Endodermal cell (in vitro differentiated cells): ENCODE measurements around the gene ITPKA. TPM values are rescaled to one million over a fixed set of nuclear protein-coding genes. Genes with fewer than 3 reads are reported as not detected.

Experiments
- DNase-seq: peaks from one replicate; pipeline ENCODE4 v3.0.0-alpha.2; 2017
- H3K27ac ChIP-seq: 2 replicates; pipeline ENCODE4 v1.5.1; 2013; ENCODE audit warnings: mild to moderate bottlenecking, low read depth, low read length, moderate library complexity
- H3K27me3 ChIP-seq: 2 replicates; pipeline ENCODE4 v1.6.1; 2013; ENCODE audit warnings: mild to moderate bottlenecking, low read length, moderate library complexity; ENCODE audit not compliant: insufficient read depth, control insufficient read depth, poor library complexity, severe bottlenecking
- H3K36me3 ChIP-seq: 2 replicates; pipeline ENCODE4 v1.7.0; 2013; ENCODE audit warnings: mild to moderate bottlenecking, low read length, moderate library complexity; ENCODE audit not compliant: control insufficient read depth, insufficient read depth
- H3K4me1 ChIP-seq: one replicate; pipeline ENCODE4 v1.7.0; 2013; ENCODE audit warnings: low read length; ENCODE audit not compliant: control insufficient read depth, insufficient read depth
- H3K4me3 ChIP-seq: 2 replicates; pipeline ENCODE4 v1.5.1; 2013; ENCODE audit warnings: mild to moderate bottlenecking, low read length, moderate library complexity
- H3K9ac ChIP-seq: 2 replicates; pipeline ENCODE4 v1.6.1; 2013; ENCODE audit warnings: mild to moderate bottlenecking, low read length, moderate library complexity; ENCODE audit not compliant: poor library complexity, severe bottlenecking; ENCODE audit errors: extremely low read depth
- H3K9me3 ChIP-seq: 2 replicates; pipeline ENCODE4 v1.6.1; 2013; ENCODE audit warnings: mild to moderate bottlenecking, low read length, moderate library complexity; ENCODE audit not compliant: control insufficient read depth
- H3K27ac Mint-ChIP-seq: 2 replicates; pipeline ENCODE4 v1.8.0; 2020; ENCODE audit warnings: mixed read lengths
- H3K27me3 Mint-ChIP-seq: 2 replicates; pipeline ENCODE4 v1.8.0; 2021; ENCODE audit warnings: mild to moderate bottlenecking, mixed read lengths; ENCODE audit not compliant: insufficient read depth
- H3K36me3 Mint-ChIP-seq: 2 replicates; pipeline ENCODE4 v1.8.0; 2020; ENCODE audit warnings: low read depth, mixed read lengths
- H3K4me1 Mint-ChIP-seq: 2 replicates; pipeline ENCODE4 v1.8.0; 2020; ENCODE audit warnings: mixed read lengths
- H3K4me3 Mint-ChIP-seq: 2 replicates; pipeline ENCODE4 v1.8.0; 2020; ENCODE audit warnings: mild to moderate bottlenecking, moderate library complexity, mixed read lengths
- H3K9me3 Mint-ChIP-seq: 2 replicates; pipeline ENCODE4 v1.8.0; 2020; ENCODE audit warnings: mild to moderate bottlenecking, mixed read lengths
- WGBS, 2 experiments: methylation state at CpG; one replicate each; pipeline versions ENCODE4 v1.1.5 to v1.1.7; 2013; ENCODE audit warnings: missing lambda C conversion rate in 2 of 2, mixed read lengths in 1 of 2; ENCODE audit not compliant: insufficient coverage in 1 of 2, insufficient read length in 1 of 2; 5-methylcytosine and 5-hydroxymethylcytosine counted together
- total RNA-seq, 2 donors: library from RNA; stranded (reverse); fragmentation: NEBNext Ultra II Directional in 1 of 2; extraction: Animal tissue kit (Norgen Biotek cat#: 25700) in 1 of 2; gene quantifications; 2 replicates in 1 of 2; 3 replicates in 1 of 2; pipeline ENCODE4 v1.2.1, GENCODE V29; 2021
- TF ChIP-seq, protein P1 (sequence below): fragments of 200-600 bp; sonication (generic); conservative IDR thresholded peaks from 2 replicates; pipeline ENCODE4 v1.5.0; 2021; ENCODE audit warnings: antibody characterized with exemption, mild to moderate bottlenecking

Gene ITPKA
- total RNA-seq, 2 donors from 2014 or later, result 0.75 to 1.2 TPM

DNA sequence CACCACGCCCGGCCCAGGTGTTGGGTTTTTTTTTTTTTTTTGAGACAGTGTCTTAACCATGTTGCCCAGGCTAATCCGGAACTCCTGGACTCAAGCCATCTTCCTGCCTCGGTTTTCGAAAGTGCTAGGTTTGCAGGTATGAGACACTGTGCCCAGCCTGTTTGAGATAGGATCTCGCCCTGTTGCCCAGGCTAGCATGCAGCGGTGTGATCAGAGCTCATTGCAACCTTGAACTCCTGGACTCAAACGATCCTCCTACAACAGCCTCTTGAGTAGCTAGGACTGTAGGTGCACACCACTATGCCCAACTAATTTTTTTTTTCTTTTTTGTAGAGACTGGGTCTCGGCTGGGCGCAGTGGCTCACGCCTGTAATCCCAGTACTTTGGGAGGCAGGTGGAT lies 20.3 kb upstream of the ITPKA start:
- WGBS, 2 experiments, result 92 to 97% methylated on average over 6 to 11 of the region's 11 CpGs
- Mint-ChIP-seq H3K36me3 (peaks cover 74% of the 10 kb centered on the region), H3K4me1 (no peaks in the 10 kb centered on the region), H3K27ac (no peak overlapping the region), H3K4me3 (no peak overlapping the region), H3K9me3 (no peaks in the 10 kb centered on the region), H3K27me3 (no peaks in the 10 kb centered on the region)
- TF ChIP-seq, protein P1, sequence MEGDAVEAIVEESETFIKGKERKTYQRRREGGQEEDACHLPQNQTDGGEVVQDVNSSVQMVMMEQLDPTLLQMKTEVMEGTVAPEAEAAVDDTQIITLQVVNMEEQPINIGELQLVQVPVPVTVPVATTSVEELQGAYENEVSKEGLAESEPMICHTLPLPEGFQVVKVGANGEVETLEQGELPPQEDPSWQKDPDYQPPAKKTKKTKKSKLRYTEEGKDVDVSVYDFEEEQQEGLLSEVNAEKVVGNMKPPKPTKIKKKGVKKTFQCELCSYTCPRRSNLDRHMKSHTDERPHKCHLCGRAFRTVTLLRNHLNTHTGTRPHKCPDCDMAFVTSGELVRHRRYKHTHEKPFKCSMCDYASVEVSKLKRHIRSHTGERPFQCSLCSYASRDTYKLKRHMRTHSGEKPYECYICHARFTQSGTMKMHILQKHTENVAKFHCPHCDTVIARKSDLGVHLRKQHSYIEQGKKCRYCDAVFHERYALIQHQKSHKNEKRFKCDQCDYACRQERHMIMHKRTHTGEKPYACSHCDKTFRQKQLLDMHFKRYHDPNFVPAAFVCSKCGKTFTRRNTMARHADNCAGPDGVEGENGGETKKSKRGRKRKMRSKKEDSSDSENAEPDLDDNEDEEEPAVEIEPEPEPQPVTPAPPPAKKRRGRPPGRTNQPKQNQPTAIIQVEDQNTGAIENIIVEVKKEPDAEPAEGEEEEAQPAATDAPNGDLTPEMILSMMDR, result no peak
- Histone ChIP-seq H3K4me1 (no peaks in the 10 kb centered on the region), H3K9me3 (no peaks in the 10 kb centered on the region), H3K4me3 (no peak overlapping the region), H3K27me3 (no peaks in the 10 kb centered on the region), H3K27ac (no peak overlapping the region), H3K36me3 (peaks cover 77% of the 10 kb centered on the region), H3K9ac (no peak overlapping the region)
- DNase-seq, result no peak

DNA sequence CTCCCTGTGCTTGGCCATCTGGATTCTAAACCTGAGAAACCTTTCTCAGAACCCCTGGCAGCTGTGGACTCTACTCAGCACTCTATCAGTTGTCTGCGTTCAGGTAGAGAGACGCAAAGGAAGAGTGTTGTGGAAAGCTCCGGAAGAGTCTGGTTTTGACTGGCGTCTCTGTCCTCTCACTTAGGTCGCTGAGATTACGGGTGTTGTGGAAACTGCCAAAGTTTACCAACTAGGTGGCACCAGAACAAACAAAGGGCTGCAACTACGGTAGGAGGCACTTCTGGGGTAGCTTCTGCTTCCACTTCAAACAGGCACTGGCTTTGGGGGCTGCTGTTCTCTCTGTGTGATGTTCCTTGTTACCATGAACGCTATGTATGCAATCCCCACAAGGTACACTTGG lies 19.2 kb upstream of the ITPKA start:
- Mint-ChIP-seq H3K27ac (no peak overlapping the region), H3K4me1 (no peaks in the 10 kb centered on the region), H3K36me3 (peaks cover 74% of the 10 kb centered on the region), H3K4me3 (no peak overlapping the region), H3K27me3 (no peaks in the 10 kb centered on the region), H3K9me3 (no peaks in the 10 kb centered on the region)
- H3K4me1 ChIP-seq, result no peaks in the 10 kb centered on the region
- no peak for DNase-seq
- WGBS, 2 experiments, result 95 to 98% methylated on average over 8 of the region's 8 CpGs
- no peak overlapping the region for H3K27ac ChIP-seq
- no peak overlapping the region for H3K9ac ChIP-seq
- H3K4me3 ChIP-seq, result no peak overlapping the region
- no peaks in the 10 kb centered on the region for H3K27me3 ChIP-seq
- no peaks in the 10 kb centered on the region for H3K9me3 ChIP-seq
- H3K36me3 ChIP-seq, result peaks cover 77% of the 10 kb centered on the region
- TF ChIP-seq, protein P1, result no peak

DNA sequence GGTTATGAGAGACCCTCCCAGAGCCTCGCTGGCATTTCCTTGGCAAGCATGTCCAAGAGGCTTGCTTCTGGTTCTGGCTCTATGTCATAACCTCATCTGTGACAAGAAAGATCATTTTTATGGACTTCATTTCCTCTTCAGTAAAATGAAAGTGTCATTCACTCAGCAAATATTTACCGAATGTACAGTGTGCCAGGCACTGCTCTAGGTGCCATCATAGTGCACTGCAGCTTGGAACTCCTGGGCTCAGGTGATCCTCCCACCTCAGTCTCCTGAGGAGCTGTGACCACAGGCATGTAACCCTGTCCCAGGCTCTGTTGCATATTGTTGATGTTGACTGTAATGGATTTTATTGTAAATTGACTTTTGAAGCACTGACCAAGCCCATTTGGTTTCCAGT lies 18.7 kb upstream of the ITPKA start:
- H3K27me3 ChIP-seq, result no peaks in the 10 kb centered on the region
- H3K36me3 Mint-ChIP-seq, result peaks cover 71% of the 10 kb centered on the region
- H3K27me3 Mint-ChIP-seq, result no peaks in the 10 kb centered on the region
- no peaks in the 10 kb centered on the region for H3K4me1 Mint-ChIP-seq
- no peak overlapping the region for H3K4me3 Mint-ChIP-seq
- H3K27ac ChIP-seq, result no peak overlapping the region
- H3K9me3 ChIP-seq, result no peaks in the 10 kb centered on the region
- H3K27ac Mint-ChIP-seq, result no peak overlapping the region
- H3K9ac ChIP-seq, result no peak overlapping the region
- H3K9me3 Mint-ChIP-seq, result no peaks in the 10 kb centered on the region
- WGBS, 2 experiments, result 94 to 98% methylated on average over 1 to 2 of the region's 2 CpGs
- TF ChIP-seq, protein P1, result no peak
- H3K36me3 ChIP-seq, result peaks cover 75% of the 10 kb centered on the region
- no peak overlapping the region for H3K4me3 ChIP-seq
- no peaks in the 10 kb centered on the region for H3K4me1 ChIP-seq
- no peak for DNase-seq
